ENCODE data around the gene NDUFAF8.
A peak's percentile ranks its signal among the peaks of the same experiment; 100 is the strongest.

NDUFAF8 gene

GRCh38 chr17:81200695-81201580 lies 38.2 kb upstream of the NDUFAF8 start:
- DNase-seq, result peak; percentile 66 to 78

GRCh38 chr17:81202318-81202717 lies 36.8 kb upstream of the NDUFAF8 start:
- no peak for DNase-seq

GRCh38 chr17:81203136-81203535 lies 36.0 kb upstream of the NDUFAF8 start:
- DNase-seq, result no peak

GRCh38 chr17:81204578-81204977 lies 34.5 kb upstream of the NDUFAF8 start:
- DNase-seq, result no peak

- no peak for DNase-seq
These were observed 33.0 kb upstream of the NDUFAF8 start for GRCh38 chr17:81206166-81206565.

DNA sequence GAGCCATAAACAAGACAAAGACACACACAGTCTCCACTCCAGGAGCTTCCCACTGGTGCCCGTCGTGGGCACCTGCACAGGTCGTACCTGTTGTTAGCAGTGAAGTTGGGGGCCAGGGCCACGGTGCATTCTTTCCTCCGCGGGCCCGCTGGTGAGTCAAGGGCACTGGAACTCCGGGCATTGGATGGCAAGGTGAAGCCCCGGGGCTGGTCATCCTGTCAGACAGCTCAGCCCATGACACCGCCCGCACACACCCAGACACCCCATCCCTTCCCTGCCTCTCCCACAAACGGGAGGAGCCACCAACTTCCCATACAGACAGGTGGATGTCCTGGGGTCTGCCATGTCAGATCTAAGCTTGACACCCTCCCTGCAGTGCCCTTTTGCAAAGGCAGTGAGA lies 32.5 kb upstream of the NDUFAF8 start:
- no peak for DNase-seq

DNA sequence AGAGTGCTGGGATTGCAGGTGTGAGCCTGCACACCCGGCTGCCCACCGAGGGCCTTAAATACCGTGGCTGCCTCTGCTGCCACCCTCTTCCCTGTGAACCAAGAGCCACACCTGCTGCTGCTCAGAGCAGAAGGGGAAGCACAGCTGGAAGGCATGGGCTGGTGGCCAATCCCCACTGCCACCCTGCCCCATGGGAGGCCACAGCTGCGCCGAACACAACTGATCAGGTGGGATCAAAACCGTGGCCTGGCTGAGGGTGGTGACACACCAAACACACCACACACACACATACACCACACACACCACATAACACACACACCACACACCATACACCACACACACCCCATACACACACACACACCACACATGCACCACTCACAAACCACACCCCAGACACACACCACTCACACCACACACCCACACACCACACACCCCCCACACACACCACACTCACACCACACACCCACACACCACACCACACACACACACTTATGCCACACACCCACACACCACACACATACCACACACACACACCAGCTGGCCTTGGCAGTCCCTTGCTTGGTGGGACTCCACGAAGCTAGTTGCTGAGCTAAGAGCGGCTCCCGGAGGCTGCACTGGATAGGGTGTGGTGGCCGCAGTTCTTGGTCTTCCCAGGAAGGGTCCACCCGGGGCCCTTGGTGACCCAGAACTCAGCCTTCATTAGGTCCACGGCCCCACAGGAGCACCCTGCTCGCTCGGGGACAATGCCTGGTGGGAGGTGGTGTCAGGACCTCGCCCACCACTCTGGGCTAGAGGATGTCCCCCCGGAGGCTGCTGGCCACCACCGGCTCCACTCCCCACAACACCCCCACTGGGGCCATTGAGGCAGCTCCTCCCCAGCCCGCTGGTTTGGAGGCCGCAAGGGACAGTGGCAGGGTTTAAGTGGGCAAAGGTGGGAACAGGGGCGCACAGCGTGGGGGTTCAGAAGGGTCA lies 31.2 kb upstream of the NDUFAF8 start:
- DNase-seq, result no peak

DNA sequence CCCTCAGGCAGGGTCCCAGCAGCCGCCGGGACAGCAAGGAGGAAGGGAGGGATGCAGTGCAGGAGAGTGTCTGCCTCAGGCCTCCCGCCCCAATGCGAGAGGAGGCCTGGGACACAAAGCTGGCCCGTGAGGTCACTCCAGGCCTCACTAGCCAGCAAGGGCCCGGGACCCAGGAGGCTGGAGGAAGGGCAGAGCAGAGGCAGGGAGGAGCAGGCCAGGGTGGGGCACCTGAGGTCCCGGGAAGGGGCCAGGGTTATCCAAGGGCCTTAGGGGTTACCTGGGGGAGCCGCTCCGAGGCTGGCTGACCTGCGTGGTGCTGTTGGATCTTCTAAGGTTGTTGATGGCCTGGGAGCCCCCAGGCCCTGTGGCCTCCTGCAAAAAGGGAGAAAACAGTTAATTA lies 30.5 kb upstream of the NDUFAF8 start:
- DNase-seq, result no peak

DNA sequence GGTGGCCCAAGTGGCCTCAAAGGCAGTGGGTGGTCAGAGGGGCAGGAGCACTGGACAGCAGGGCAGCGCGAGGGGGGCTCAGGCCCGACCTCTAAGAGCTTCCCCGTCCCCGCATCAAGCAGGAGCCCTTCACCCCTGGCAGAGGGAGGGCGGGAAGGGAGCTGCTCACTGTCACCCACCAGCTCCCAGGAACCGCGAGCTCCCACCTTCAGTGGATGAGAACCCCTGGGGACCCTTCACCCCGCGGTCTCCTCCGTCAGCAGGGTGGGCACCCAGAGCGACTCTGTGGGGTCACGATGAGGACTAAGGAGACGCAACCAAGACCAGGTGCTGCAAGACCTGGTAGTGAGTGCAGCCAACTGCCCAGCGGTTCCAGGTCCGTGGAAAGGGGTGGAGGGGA lies 30.0 kb upstream of the NDUFAF8 start:
- DNase-seq, result no peak

DNA sequence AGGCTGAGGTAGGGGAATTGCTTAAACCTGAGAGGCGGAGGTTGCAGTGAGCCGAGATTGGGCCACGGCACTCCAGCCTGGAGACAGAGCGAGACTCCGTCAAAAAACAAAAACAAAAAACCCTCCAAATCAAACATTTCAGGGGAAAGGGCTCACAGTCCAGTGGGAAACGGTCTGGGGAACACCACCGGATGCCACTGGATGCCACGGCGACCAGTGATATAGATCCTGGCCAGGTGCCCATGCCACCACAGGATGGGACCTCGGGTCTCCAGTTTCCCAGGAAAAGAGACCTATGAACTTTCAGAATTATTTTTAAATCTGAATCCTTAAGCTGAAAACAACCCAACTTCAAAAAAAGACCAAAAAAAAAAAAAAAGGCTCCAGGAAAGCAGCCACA lies 28.7 kb upstream of the NDUFAF8 start:
- no peak for DNase-seq

DNA sequence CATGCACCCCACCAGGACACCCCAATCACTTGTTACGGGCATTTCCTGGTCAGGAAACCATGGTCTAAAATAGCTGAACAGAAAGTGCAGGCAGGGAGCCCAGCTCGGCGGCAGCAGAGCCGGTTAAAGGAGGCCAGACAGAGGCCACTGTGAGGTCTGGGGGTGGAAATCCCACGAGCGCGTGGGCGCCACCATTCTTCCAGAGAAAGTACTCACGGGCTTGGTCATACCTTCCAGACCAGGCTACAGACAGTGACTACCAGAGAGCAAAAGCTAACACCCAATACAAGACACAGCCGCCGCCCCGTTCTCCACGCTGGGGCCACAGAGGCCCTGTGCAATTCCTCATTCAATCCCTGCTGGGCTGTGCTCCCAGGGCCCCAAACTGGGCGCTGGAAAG lies 28.2 kb upstream of the NDUFAF8 start:
- no peak for DNase-seq

DNA sequence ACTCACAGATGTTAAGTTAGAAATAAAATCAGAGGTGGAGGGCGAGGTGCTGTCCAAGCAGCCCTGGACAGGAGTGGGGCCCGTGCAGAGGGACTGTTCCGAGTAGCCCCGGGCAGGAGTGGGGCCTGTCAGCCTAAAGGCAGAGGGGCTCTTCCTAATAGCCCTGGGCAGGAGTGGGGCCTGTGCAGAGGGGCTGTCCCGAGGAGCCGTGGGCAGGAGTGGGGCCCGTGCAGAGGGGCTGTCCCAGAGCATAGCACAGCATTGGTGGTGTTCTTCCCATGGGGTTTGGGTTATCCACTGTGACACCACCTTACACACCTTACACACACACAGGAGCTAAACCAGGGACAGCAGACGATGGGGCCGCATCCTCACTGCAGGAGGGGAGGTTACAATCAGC lies 26.8 kb upstream of the NDUFAF8 start:
- no peak for DNase-seq

DNA sequence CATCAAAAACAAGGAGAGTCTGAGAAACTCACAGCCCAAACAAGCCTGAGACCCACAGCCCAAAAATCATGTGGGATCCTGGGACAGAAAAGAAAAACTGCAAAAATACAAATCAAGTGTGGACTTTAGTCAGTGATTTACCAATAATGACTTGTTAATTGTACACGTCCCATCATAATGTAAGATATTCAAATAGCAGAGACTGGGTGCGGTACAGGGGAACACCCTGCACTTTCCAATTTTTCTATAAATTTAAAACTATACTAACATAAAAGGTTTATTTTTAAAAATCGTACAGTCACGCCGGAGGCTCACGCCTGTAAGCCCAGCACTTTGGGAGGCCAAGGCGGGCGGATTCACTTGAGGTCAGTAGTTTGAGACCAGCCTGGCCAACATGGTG lies 25.1 kb upstream of the NDUFAF8 start:
- DNase-seq, result no peak

DNA sequence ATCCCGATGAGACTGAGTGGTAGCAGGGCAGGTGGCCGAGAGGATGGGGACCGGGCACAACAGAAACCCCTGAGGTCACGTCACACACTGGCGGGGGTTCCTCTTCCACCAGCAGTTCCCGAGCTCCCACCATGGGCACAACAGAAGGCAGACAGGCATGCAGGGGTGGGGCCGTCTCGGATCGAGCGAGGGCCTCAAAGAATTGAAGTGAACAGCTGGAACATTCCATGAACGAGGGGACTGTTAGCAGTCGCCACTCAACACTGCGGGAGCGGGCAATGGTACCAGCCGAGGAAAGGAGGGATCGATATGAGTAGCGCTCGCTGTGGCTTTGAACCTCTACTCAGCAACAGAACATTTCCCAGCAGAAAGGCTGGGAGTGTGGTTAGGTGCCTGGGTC lies 21.6 kb upstream of the NDUFAF8 start:
- DNase-seq, result no peak

GRCh38 chr17:81218459-81218858 lies 20.7 kb upstream of the NDUFAF8 start:
- DNase-seq, result no peak

- DNase-seq, result no peak
These were observed 20.1 kb upstream of the NDUFAF8 start for GRCh38 chr17:81218991-81219390.

- no peak for DNase-seq
These were observed 19.5 kb upstream of the NDUFAF8 start for GRCh38 chr17:81219476-81220180.

DNA sequence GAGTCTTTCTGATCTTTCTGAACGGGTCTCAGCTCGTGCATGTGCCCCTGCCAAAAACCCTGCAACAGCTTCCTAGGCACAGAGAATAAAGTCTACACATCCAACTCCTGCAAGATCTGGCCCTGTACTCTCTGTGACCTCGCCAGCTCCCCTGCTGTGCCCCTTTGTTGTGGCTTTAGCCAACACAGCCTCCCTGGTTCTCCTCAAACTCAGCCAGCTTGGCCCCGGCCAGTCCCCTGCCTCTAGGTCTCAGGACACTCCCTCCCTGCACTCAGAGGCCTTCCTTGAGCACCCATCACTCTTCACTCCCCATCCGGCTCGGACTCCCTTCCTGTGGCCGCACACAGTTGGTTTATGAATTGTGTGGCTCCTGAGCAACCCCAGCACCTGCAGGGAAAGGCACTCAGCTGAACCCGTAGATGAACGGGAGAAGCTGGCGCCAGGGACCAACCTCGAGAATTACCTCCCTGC lies 17.7 kb upstream of the NDUFAF8 start:
- no peak for DNase-seq

- no peak for DNase-seq
These were observed 17.1 kb upstream of the NDUFAF8 start for GRCh38 chr17:81221842-81222619.

DNA sequence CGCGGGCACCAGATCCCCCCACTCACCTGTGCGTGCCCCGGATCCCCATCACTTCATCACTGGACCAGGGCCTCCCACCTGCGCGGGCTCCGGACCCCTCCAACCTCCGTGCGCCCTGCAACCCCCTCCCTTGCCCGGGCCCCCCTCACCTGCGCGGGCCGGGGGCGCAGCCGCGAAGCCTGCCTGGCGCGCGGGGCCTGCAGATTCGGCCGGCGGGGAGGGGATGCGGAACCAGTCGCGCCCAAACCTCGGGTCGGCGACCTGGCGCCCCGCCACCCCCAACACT lies 16.6 kb upstream of the NDUFAF8 start:
- DNase-seq, result no peak

DNA sequence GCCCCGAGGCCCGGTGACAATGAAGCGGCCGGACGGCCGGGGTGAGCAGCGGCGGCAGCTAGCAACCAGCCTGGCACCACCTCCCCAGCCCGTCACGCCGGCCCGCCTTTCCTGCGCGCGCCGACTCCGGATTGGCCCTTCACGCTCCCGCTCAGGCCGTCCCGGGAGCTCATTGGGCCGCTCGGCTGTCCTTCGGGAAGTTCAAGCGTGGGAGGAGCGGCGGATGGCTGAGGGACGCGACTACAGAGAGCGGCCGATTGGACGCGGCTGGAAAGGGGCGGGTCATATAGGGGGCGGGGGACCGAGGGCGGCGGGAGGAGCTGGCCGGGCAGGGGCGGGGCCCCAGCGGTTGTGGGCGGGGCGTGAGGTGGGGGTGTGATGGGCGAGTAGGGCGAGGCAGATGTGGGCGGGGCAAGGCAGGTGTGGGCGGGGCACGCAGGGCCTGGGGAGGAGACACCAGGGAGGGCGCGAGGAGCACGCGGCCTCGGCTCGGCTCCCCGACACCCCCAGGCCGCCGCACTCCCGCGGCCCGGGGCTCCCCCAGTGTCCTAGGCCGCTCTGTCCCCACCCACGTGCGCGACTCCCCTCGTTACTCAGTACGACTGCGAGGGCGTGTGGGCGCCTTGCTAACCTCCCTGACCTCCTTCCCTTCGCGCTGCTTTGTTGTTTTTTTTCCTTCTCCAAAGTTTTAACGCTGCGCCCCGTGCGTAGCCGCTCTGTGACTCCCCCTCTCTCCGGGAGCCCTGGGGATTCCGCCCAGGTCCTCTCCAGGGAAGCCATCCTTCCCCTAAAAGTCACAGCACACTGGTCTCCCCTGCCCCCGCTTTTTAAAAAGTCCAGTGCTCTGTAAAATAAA lies 16.0 kb upstream of the NDUFAF8 start, which contains the start of gene CEP131:
TSS of gene CEP131 (minus strand) at position 60 of the 856 bp plus-strand sequence. CDS start 2,909 bp downstream, outside the sequence.
- peak; percentile 99 for DNase-seq

All from AML-193 (cell line).